Panc1 (cell line): ENCODE results near the gene EIF2AK2. TPM values are rescaled to one million over a fixed set of nuclear protein-coding genes. Genes with fewer than 3 reads are reported as not detected.

Source experiments
- ATAC-seq: fragments of 200-7000 bp; cut with Tn5 transposase; 2 replicates; pipeline ENCODE4 v1.9.1; 2020; ENCODE audit warnings: mild to moderate bottlenecking, moderate library complexity
- BruUV-seq: library from RNA; stranded (reverse); fragments of 400-500 nt; replicated peaks from 2 replicates; lab custom pipeline; 2021; lab: Mats Ljungman, UMichigan
- CTCF ChIA-PET: fragments of 300-600 bp; sonication (Branson Sonifier 250); formaldehyde crosslinking; loops from one replicate; lab custom pipeline; 2022; ENCODE audit warnings: antibody characterized with exemption; lab: Charles Lee
- POLR2A ChIA-PET: fragments of 300-600 bp; sonication (Branson Sonifier 250); formaldehyde crosslinking; loops from one replicate; lab custom pipeline; 2022; ENCODE audit warnings: antibody characterized with exemption; lab: Charles Lee
- DNase-seq: peaks from one replicate; pipeline ENCODE4 v3.0.0-alpha.2; 2010; ENCODE audit warnings: low read depth, low spot score
- H3K27ac ChIP-seq: 2 replicates; pipeline ENCODE4 v1.5.1; 2011; ENCODE audit warnings: mild to moderate bottlenecking, low read length, inconsistent platforms
- H3K27me3 ChIP-seq: fragments of 200-500 bp; sonication (Bioruptor generic); 2 replicates; pipeline ENCODE4 v1.6.0; 2014; ENCODE audit warnings: low read length, inconsistent platforms; ENCODE audit not compliant: control insufficient read depth, insufficient read depth
- H3K36me3 ChIP-seq: fragments of 200-500 bp; sonication (Bioruptor generic); 2 replicates; pipeline ENCODE4 v1.5.1; 2014; ENCODE audit warnings: inconsistent platforms, mild to moderate bottlenecking, low read length, moderate library complexity; ENCODE audit not compliant: control insufficient read depth, insufficient read depth
- H3K4me1 ChIP-seq: 2 replicates; pipeline ENCODE4 v1.5.1; 2011; ENCODE audit warnings: inconsistent platforms, mild to moderate bottlenecking, low read length, moderate library complexity; ENCODE audit not compliant: control insufficient read depth, insufficient read depth
- H3K4me3 ChIP-seq, 2 experiments: 2 replicates each; pipeline ENCODE4 v1.5.1; 2011 to 2012; ENCODE audit warnings: low read depth in 2 of 2, low read length in 2 of 2, mild to moderate bottlenecking in 2 of 2, inconsistent platforms in 1 of 2, moderate library complexity in 1 of 2
- H3K9me3 ChIP-seq: fragments of 200-500 bp; sonication (Bioruptor generic); 2 replicates; pipeline ENCODE4 v1.5.1; 2014; ENCODE audit warnings: low read depth, mild to moderate bottlenecking, inconsistent platforms, low read length, moderate library complexity; ENCODE audit not compliant: control insufficient read depth, insufficient read depth
- POLR2AphosphoS5 ChIP-seq: IDR thresholded peaks from 2 replicates; pipeline ENCODE4 v1.6.1; 2012; ENCODE audit warnings: mild to moderate bottlenecking, low read depth, low read length, moderate library complexity
- SIN3A ChIP-seq: IDR thresholded peaks from 2 replicates; pipeline ENCODE4 v1.6.1; 2012; ENCODE audit warnings: low read depth, mild to moderate bottlenecking, low read length, moderate library complexity, borderline replicate concordance; ENCODE audit not compliant: insufficient read depth
- TCF7L2 ChIP-seq: IDR thresholded peaks from 2 replicates; pipeline ENCODE4 v1.6.1; 2011; ENCODE audit warnings: mild to moderate bottlenecking, low read depth, low read length, inconsistent platforms
- in situ Hi-C: cut with HindIII; loops from 2 replicates; pipeline ENCODE4 v1.10.0; 2016; ENCODE audit warnings: low sequenced_read_pairs, low pct_unique_long_range_greater_than_20kb
- intact Hi-C: fragments of 100-400 bp; cut with micrococcal nuclease; formaldehyde crosslinking; loops from one replicate; pipeline ENCODE4 v1.10.0; 2022; ENCODE audit not compliant: unreplicated experiment
- total RNA-seq: library from RNA; stranded (reverse); gene quantifications from one replicate; pipeline ENCODE4 v1.2.1, GENCODE V29; 2021; ENCODE audit not compliant: unreplicated experiment
- TF ChIP-seq, protein P1 (sequence below): fragments of 450-650 bp; IDR thresholded peaks from 2 replicates; pipeline ENCODE4 v1.5.1; 2017; ENCODE audit warnings: mild to moderate bottlenecking
- TF ChIP-seq, protein P2 (sequence below), 2 experiments: IDR thresholded peaks; 2 replicates each; pipeline ENCODE4 v1.6.1; 2011 to 2012; ENCODE audit warnings: low read depth in 2 of 2, control low read depth in 1 of 2, low read length in 1 of 2, mild to moderate bottlenecking in 1 of 2, moderate library complexity in 1 of 2; ENCODE audit not compliant: insufficient read depth in 1 of 2

The EIF2AK2 gene
- total RNA-seq, 1 experiment from 2014 or later = 44.3 TPM

DNA sequence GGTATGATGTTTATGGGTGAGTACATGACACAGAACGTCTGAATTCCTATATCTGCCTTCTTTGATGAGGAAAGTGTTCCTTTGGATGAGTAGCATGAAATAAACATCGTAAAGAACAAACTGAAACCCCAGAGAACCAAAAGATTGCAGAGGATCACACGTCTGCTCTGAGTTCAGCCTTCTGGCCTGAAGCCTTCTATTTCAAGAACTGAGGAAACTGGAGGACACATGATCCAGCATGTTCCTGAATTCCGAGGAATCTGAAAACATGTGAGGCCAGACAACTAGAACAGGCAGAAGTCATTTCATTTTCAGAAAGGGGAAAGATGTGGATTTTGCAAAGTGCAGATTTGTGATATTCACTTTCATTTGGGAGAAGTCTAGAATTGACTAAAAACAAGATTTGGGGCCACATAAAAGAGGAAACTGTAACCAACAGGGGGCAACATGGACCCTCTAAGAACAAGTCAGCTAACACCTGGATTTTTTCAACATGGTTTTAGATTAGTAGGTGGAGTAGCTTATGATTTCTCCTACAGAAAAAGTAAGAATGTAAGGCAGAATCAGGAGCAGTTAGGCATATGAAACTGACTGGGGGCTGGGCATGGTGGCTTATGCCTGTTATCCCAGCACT, 23.3 kb upstream of the EIF2AK2 start:
- no peaks in the 10 kb centered on the region for H3K9me3 ChIP-seq

DNA sequence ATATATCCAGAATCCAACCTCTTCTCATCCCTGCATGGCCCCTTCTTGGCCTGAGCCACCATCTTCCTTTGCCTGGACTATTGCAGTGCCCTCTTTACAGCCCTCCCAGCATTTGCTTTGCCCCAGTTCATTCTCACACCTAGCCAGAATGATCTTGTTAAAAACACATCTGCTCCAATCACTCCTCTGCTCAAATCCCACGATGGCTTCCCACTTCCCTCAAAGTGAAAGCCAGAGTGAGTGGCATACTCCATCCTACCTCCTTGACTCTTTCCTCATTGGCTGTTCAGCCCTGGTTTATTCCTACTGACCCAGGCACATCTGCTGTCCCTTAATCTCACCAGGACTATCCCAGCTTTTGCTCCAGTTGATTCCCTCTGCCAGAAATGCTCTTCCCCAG, 17.0 kb upstream of the EIF2AK2 start:
- ChIA-PET CTCF (interaction anchor here (0.7 kb wide), 1 partner anchor 46 kb away, joined by 10 read pairs; no protein-coding TSS in a partner anchor), POLR2A (no interaction called here)
- no peaks in the 10 kb centered on the region for H3K4me1 ChIP-seq
- no peak overlapping the region for H3K27ac ChIP-seq
- intact Hi-C loops = no loop called here
- DNase-seq (no peak), ATAC-seq (no peak)
- H3K4me3 ChIP-seq = no peak overlapping the region
- no TSS peak for BruUV-seq
- TF ChIP-seq SIN3A = no peak
- in situ Hi-C loops = no loop called here
- no peaks in the 10 kb centered on the region for H3K36me3 ChIP-seq
- H3K27me3 ChIP-seq = no peaks in the 10 kb centered on the region
- H3K9me3 ChIP-seq = no peaks in the 10 kb centered on the region

More for the DNA sequence above, 23.3 kb upstream of the EIF2AK2 start:
- Histone ChIP-seq H3K36me3 (no peaks in the 10 kb centered on the region), H3K27me3 (no peaks in the 10 kb centered on the region), H3K27ac (no peak overlapping the region), H3K4me1 (no peaks in the 10 kb centered on the region), H3K4me3 (no peak overlapping the region)
- CTCF ChIA-PET = no interaction called here
- intact Hi-C loops = no loop called here
- POLR2A ChIA-PET = interaction anchor here (0.6 kb wide), 1 partner anchor 12 kb away, joined by 3 read pairs; no protein-coding TSS in a partner anchor
- in situ Hi-C loops = no loop called here
- no peak for TF ChIP-seq SIN3A
- no peak for TF ChIP-seq POLR2AphosphoS5
- no peak for TF ChIP-seq TCF7L2
- TF ChIP-seq, protein P1, sequence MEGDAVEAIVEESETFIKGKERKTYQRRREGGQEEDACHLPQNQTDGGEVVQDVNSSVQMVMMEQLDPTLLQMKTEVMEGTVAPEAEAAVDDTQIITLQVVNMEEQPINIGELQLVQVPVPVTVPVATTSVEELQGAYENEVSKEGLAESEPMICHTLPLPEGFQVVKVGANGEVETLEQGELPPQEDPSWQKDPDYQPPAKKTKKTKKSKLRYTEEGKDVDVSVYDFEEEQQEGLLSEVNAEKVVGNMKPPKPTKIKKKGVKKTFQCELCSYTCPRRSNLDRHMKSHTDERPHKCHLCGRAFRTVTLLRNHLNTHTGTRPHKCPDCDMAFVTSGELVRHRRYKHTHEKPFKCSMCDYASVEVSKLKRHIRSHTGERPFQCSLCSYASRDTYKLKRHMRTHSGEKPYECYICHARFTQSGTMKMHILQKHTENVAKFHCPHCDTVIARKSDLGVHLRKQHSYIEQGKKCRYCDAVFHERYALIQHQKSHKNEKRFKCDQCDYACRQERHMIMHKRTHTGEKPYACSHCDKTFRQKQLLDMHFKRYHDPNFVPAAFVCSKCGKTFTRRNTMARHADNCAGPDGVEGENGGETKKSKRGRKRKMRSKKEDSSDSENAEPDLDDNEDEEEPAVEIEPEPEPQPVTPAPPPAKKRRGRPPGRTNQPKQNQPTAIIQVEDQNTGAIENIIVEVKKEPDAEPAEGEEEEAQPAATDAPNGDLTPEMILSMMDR = no peak
- TF ChIP-seq, protein P2, sequence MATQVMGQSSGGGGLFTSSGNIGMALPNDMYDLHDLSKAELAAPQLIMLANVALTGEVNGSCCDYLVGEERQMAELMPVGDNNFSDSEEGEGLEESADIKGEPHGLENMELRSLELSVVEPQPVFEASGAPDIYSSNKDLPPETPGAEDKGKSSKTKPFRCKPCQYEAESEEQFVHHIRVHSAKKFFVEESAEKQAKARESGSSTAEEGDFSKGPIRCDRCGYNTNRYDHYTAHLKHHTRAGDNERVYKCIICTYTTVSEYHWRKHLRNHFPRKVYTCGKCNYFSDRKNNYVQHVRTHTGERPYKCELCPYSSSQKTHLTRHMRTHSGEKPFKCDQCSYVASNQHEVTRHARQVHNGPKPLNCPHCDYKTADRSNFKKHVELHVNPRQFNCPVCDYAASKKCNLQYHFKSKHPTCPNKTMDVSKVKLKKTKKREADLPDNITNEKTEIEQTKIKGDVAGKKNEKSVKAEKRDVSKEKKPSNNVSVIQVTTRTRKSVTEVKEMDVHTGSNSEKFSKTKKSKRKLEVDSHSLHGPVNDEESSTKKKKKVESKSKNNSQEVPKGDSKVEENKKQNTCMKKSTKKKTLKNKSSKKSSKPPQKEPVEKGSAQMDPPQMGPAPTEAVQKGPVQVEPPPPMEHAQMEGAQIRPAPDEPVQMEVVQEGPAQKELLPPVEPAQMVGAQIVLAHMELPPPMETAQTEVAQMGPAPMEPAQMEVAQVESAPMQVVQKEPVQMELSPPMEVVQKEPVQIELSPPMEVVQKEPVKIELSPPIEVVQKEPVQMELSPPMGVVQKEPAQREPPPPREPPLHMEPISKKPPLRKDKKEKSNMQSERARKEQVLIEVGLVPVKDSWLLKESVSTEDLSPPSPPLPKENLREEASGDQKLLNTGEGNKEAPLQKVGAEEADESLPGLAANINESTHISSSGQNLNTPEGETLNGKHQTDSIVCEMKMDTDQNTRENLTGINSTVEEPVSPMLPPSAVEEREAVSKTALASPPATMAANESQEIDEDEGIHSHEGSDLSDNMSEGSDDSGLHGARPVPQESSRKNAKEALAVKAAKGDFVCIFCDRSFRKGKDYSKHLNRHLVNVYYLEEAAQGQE (IDR thresholded peaks at IDR 0.05; ENCODE audit: insufficient read depth in 1 of 2, low read depth in 2 of 2, low read length in 1 of 2) = no peak
- DNase-seq (no peak), ATAC-seq (no peak)
- BruUV-seq = no TSS peak

DNA sequence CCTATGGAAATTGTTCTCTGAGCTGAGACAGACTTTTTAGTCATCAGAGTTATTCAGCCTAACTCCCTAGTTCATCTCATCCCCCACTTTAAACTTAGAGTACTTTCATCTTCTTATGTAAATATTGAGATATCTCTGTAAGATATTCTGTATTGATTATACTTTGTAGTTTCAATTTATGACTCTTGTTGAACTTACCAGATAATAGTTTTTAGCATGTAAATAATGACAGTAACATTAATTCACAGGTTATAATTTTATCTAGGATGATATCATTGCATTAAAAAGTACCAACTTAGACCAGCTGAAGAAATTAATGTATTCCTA, 14.8 kb upstream of the EIF2AK2 start:
- intact Hi-C loops = no loop called here
- CTCF ChIA-PET = no interaction called here
- POLR2A ChIA-PET = no interaction called here

More for the DNA sequence above, 14.8 kb upstream of the EIF2AK2 start:
- Histone ChIP-seq H3K4me1 (no peaks in the 10 kb centered on the region), H3K4me3 (no peak overlapping the region), H3K27ac (no peak overlapping the region), H3K36me3 (no peaks in the 10 kb centered on the region), H3K9me3 (no peaks in the 10 kb centered on the region), H3K27me3 (no peaks in the 10 kb centered on the region)
- ATAC-seq (no peak), DNase-seq (no peak)
- in situ Hi-C loops = no loop called here
- BruUV-seq = no TSS peak
- TF ChIP-seq, protein P2 (IDR thresholded peaks at IDR 0.05; ENCODE audit: insufficient read depth in 1 of 2, low read depth in 2 of 2, low read length in 1 of 2) = no peak
- TF ChIP-seq SIN3A (no peak), TCF7L2 (no peak), POLR2AphosphoS5 (no peak)
- TF ChIP-seq, protein P1 = no peak
